ENCODE results near the gene CRYBG2. TPM values are rescaled to one million over a fixed set of nuclear protein-coding genes. Genes with fewer than 3 reads are reported as not detected.
"Not testable (repeated sequence)": the region's sequence is repeated elsewhere in the genome, so short reads cannot be mapped to it uniquely, and the experiment has no call there.

CRYBG2 gene
- total RNA-seq, 1 donor from 2014 or later = 19.5 TPM

DNA sequence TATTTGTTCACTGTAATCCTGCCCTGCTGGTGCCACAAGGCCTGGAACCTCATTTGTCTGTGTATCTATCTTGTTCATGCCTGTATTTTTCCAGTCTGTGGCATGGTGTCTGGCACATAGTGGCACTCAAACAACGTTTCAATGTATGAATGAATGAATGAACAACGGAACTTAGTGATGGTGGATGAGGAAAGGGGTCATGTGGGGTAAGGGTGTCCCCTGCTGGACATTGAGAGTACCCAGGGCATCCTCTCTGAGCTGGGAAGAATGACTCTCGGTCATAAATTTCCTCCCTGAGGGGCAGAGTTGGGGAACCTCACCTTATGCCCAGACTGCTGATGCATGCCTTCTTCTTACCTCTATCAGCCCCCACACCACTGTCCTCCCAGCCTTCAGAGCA is 37.5 kb upstream of the CRYBG2 start:
- no peak overlapping the region for H3K4me3 ChIP-seq (ENCODE audit: low read depth, low read length)
- no peaks in the 10 kb centered on the region for H3K27me3 ChIP-seq (ENCODE audit: control insufficient read depth, insufficient read depth, low read length)
- FAIRE-seq (no peak), DNase-seq (ENCODE audit: low read depth) (peak; percentile 52)
- no peaks in the 10 kb centered on the region for H3K36me3 ChIP-seq (ENCODE audit: control insufficient read depth, insufficient read depth, low read length)
- TF ChIP-seq, protein P1, sequence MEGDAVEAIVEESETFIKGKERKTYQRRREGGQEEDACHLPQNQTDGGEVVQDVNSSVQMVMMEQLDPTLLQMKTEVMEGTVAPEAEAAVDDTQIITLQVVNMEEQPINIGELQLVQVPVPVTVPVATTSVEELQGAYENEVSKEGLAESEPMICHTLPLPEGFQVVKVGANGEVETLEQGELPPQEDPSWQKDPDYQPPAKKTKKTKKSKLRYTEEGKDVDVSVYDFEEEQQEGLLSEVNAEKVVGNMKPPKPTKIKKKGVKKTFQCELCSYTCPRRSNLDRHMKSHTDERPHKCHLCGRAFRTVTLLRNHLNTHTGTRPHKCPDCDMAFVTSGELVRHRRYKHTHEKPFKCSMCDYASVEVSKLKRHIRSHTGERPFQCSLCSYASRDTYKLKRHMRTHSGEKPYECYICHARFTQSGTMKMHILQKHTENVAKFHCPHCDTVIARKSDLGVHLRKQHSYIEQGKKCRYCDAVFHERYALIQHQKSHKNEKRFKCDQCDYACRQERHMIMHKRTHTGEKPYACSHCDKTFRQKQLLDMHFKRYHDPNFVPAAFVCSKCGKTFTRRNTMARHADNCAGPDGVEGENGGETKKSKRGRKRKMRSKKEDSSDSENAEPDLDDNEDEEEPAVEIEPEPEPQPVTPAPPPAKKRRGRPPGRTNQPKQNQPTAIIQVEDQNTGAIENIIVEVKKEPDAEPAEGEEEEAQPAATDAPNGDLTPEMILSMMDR (IDR thresholded peaks at IDR 0.05; ENCODE audit: insufficient read depth, low read length, severe bottlenecking) = peak; percentile 81

DNA sequence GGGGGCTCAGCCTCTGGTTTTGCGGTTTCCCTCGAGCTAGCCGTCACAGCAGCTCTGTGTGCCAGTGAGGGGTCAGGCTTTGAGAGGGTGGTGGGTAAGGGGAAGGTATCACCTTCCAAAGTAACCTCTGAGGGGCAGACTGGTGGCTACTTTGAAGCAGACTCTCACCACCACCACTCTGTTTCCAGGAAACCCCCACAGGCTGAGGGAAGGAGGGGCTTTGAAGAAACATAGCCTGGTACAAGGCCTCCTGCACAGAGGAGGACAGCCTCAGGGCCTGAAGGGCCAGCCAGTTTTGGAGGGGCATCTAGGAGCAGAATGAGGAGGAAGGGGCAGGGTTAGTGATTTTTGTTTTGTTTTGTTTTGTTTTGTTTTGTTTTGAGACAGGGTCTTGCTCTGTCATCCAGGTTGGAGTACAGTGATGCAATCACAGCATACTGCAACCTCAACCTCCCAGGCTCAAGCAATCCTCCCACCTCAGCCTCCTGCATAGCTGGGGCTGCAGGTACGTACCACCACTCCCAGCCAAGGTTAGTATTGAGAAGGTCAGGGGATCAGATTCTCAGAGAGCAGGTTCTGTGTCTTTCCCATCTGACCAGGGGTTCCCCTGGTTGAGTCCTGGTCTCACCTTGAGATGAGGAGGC is 35.8 kb upstream of the CRYBG2 start:
- Histone ChIP-seq H3K27me3 (ENCODE audit: control insufficient read depth, insufficient read depth, low read length) (no peaks in the 10 kb centered on the region), H3K4me3 (ENCODE audit: low read depth, low read length) (no peak overlapping the region), H3K36me3 (ENCODE audit: control insufficient read depth, insufficient read depth, low read length) (no peaks in the 10 kb centered on the region)
- DNase-seq (ENCODE audit: low read depth) (no peak), FAIRE-seq (no peak)
- TF ChIP-seq, protein P1 (IDR thresholded peaks at IDR 0.05; ENCODE audit: insufficient read depth, low read length, severe bottlenecking) = no peak

DNA sequence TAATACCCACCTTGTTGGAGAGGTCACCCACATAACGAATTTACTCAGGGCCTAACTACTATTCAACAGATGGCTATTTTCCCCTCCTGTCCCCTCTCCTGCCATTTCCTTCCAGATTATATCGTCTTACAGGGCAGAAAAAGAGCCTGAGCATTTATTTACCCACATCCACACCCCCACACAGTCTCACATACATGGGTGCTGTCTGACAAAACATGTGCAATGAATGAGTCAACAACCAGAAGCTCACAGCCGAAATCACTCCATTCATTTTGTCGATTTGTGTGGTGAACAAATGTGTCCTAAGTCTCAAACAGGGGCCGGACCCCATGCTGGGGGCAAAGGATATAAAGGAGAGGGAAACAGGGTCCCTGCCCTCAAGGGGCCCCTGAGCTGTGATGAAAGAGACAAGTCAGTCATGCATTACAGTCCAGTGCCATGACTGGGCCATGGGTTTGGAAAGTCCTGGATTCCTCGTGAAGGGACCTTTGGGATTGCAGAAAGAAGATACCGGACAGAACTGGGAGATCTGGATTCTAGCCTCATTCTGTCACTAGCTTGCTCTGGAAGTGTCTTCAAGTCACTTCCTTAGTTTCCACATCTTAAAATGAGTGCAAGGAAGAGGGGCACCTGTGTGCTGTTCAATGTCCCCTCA is 35.0 kb upstream of the CRYBG2 start:
- no peaks in the 10 kb centered on the region for H3K36me3 ChIP-seq (ENCODE audit: control insufficient read depth, insufficient read depth, low read length)
- no peak overlapping the region for H3K4me3 ChIP-seq (ENCODE audit: low read depth, low read length)
- no peak for FAIRE-seq
- peak; percentile 72 for DNase-seq (ENCODE audit: low read depth)
- H3K27me3 ChIP-seq (ENCODE audit: control insufficient read depth, insufficient read depth, low read length) = no peaks in the 10 kb centered on the region
- TF ChIP-seq, protein P1 (IDR thresholded peaks at IDR 0.05; ENCODE audit: insufficient read depth, low read length, severe bottlenecking) = no peak

DNA sequence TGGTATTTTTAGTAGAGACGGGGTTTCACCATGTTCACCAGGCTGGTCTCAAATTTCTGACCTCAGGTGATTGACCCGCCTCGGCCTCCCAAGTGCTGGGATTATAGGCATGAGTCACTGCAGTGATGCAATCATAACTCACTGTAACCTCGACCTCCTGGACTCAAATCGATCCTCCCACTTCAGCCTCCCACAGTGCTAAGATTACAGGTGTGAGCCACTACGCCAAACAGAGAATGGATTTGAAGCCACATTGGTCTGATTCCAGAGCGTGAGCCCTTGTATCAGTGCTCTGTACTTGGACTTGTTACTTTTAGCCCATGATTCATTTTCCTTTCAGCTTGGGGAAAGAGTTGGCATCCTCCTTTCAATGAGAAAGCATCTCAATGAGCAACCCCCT is 33.5 kb upstream of the CRYBG2 start:
- TF ChIP-seq, protein P1 (IDR thresholded peaks at IDR 0.05; ENCODE audit: insufficient read depth, low read length, severe bottlenecking) = no peak
- Histone ChIP-seq H3K36me3 (ENCODE audit: control insufficient read depth, insufficient read depth, low read length) (no peaks in the 10 kb centered on the region), H3K4me3 (ENCODE audit: low read depth, low read length) (no peak overlapping the region), H3K27me3 (ENCODE audit: control insufficient read depth, insufficient read depth, low read length) (no peaks in the 10 kb centered on the region)
- FAIRE-seq (no peak), DNase-seq (ENCODE audit: low read depth) (peak; percentile 80)

DNA sequence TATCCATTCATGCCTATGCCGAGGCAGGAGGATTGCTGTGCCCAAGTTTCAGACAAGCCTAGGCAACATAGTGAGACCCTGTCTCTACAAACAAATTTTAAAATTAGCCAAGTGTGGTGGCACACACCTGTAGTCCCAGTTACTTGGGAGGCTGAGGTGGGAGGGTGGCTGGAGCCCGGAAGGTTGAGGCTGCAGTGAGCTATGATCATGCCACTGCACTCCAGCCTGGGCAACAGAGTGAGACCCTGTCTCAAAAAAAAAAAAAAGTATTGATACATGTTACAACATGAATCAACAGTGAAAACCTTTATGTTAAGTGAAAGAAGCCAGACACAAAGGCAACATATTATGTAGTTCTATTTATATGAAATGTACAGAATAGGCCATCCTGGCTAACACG is 31.1 kb upstream of the CRYBG2 start:
- not testable (repeated sequence) for DNase-seq (ENCODE audit: low read depth); FAIRE-seq

DNA sequence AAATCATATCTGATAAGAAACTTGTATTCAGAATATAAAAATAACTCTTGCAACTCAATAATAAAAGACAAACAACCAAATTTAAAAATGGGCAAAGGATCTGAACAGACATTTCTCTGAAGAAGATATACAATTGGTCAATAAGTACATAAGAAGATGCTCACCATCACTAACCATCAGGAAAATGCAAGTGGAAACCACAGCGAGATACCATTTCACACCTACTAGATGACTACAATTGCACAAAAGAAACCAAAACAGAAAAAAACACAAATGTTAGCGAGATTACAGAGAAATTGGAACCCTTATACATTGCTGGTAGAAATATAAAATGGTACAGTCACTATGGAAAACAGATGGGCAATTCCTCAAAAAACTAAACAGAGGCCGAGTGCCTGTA is 30.1 kb upstream of the CRYBG2 start:
- no peaks in the 10 kb centered on the region for H3K27me3 ChIP-seq (ENCODE audit: control insufficient read depth, insufficient read depth, low read length)
- no peak for FAIRE-seq
- no peak overlapping the region for H3K4me3 ChIP-seq (ENCODE audit: low read depth, low read length)

More for the DNA sequence above, 31.1 kb upstream of the CRYBG2 start:
- H3K27me3 ChIP-seq (ENCODE audit: control insufficient read depth, insufficient read depth, low read length); H3K36me3 ChIP-seq (ENCODE audit: control insufficient read depth, insufficient read depth, low read length); H3K4me3 ChIP-seq (ENCODE audit: low read depth, low read length): not testable (repeated sequence)

More for the DNA sequence above, 30.1 kb upstream of the CRYBG2 start:
- TF ChIP-seq, protein P1 (IDR thresholded peaks at IDR 0.05; ENCODE audit: insufficient read depth, low read length, severe bottlenecking) = no peak
- DNase-seq (ENCODE audit: low read depth) = no peak
- H3K36me3 ChIP-seq (ENCODE audit: control insufficient read depth, insufficient read depth, low read length) = no peaks in the 10 kb centered on the region
